RWPE1 (cell line): ENCODE data around the gene RAB35.

Source experiments
- CTCF ChIA-PET: fragments of 350-600 bp; sonication (Branson Sonifier 250); formaldehyde crosslinking; extraction: SDS; loops from one replicate; lab custom pipeline; 2021; lab: Yijun Ruan, JAX
- POLR2A ChIA-PET: fragments of 400-600 bp; formaldehyde crosslinking; extraction: SDS; loops from one replicate; lab custom pipeline; 2020; ENCODE audit warnings: antibody characterized with exemption; ENCODE audit not compliant: low non-redundant PET; lab: Yijun Ruan, JAX
- DNase-seq: peaks from one replicate; pipeline ENCODE4 v3.0.0; 2012; ENCODE audit warnings: low spot score
- H3K27ac ChIP-seq: fragments of 450-650 bp; 2 replicates; pipeline ENCODE4 v1.5.1; 2017
- CTCF ChIP-seq: fragments of 450-650 bp; conservative IDR thresholded peaks from 2 replicates; pipeline ENCODE4 v1.5.1; 2017; ENCODE audit warnings: low read depth, mild to moderate bottlenecking

Gene RAB35

GRCh38 chr12:120116441-120116791, at the start of gene RAB35:
TSS of gene RAB35 (minus strand) at chr12:120116753. CDS start at chr12:120116650, 103 bp downstream.
- ChIA-PET POLR2A (interaction anchor here (1.1 to 2.1 kb wide), 2 partner anchors 16 to 85 kb away, joined by 3 to 11 read pairs; partner anchors contain the start of gene RPLP0), CTCF (no interaction called here)
- no peak for TF ChIP-seq CTCF
- DNase-seq: no peak
- peak within 1 kb of the TSS; percentile 94 for H3K27ac ChIP-seq

- no peak overlapping the region for H3K27ac ChIP-seq
Measured at GRCh38 chr12:120164293-120164692, 47.7 kb upstream of the RAB35 start.

GRCh38 chr12:120162763-120163162, 46.2 kb upstream of the RAB35 start:
- TF ChIP-seq CTCF: no peak
- ChIA-PET POLR2A (no interaction called here), CTCF (no interaction called here)
- H3K27ac ChIP-seq: no peak overlapping the region; the same call in 1 of the 2 replicates
- no peak for DNase-seq

More at GRCh38 chr12:120164293-120164692, 47.7 kb upstream of the RAB35 start:
- no peak for DNase-seq
- CTCF ChIA-PET: no interaction called here
- POLR2A ChIA-PET: no interaction called here
- no peak for TF ChIP-seq CTCF

- ChIA-PET CTCF (interaction anchor here (0.6 kb wide), 1 partner anchor 14 kb away, joined by 3 read pairs; no protein-coding TSS in a partner anchor), POLR2A (no interaction called here)
- no peak overlapping the region for H3K27ac ChIP-seq
- no peak for TF ChIP-seq CTCF
- DNase-seq: no peak
Measured at GRCh38 chr12:120161852-120162251, 45.3 kb upstream of the RAB35 start.

GRCh38 chr12:120159509-120160237, 43.1 kb upstream of the RAB35 start:
- TF ChIP-seq CTCF: no peak
- ChIA-PET CTCF (interaction anchor here (0.7 kb wide), 1 partner anchor 92 kb away, joined by 3 read pairs; no protein-coding TSS in a partner anchor), POLR2A (no interaction called here)
- H3K27ac ChIP-seq: peak overlapping the region; percentile 26
- DNase-seq: no peak

GRCh38 chr12:120158351-120158750, 41.8 kb upstream of the RAB35 start:
- CTCF ChIA-PET: interaction anchor here (1.0 kb wide), 1 partner anchor 11 kb away, joined by 3 read pairs; no protein-coding TSS in a partner anchor
- no peak for DNase-seq
- H3K27ac ChIP-seq: no peak overlapping the region
- no peak for TF ChIP-seq CTCF
- POLR2A ChIA-PET: no interaction called here
